Right hindlimb (tissue), 1 donor: ENCODE data around the gene TRIM8.

Source experiments
- DNase-seq: peaks from one replicate; pipeline ENCODE4 v3.0.0-alpha.2; 2018

Gene TRIM8

GRCh38 chr10:102644066-102644645, at the start of gene TRIM8:
TSS of gene TRIM8 (plus strand) at chr10:102644479. CDS start at chr10:102644618, 139 bp downstream.
- no peak for DNase-seq

GRCh38 chr10:102595293-102595692, 49.0 kb upstream of the TRIM8 start:
- DNase-seq: no peak

- DNase-seq: no peak
Measured at GRCh38 chr10:102595897-102596296, 48.4 kb upstream of the TRIM8 start.

- DNase-seq: peak; percentile 66
Measured at GRCh38 chr10:102596506-102596971, 47.7 kb upstream of the TRIM8 start.

- DNase-seq: no peak
Measured at GRCh38 chr10:102597131-102597991, 46.9 kb upstream of the TRIM8 start.

- DNase-seq: no peak
Measured at GRCh38 chr10:102598243-102598642, 46.0 kb upstream of the TRIM8 start.

GRCh38 chr10:102599565-102600327, 44.5 kb upstream of the TRIM8 start:
- DNase-seq: no peak

GRCh38 chr10:102600816-102601215, 43.5 kb upstream of the TRIM8 start:
- no peak for DNase-seq

- no peak for DNase-seq
Measured at GRCh38 chr10:102601639-102602038, 42.6 kb upstream of the TRIM8 start.

- DNase-seq: no peak
Measured at GRCh38 chr10:102602272-102603045, 41.8 kb upstream of the TRIM8 start.

GRCh38 chr10:102603946-102604345, 40.3 kb upstream of the TRIM8 start:
- DNase-seq: no peak

GRCh38 chr10:102604439-102604841, 39.8 kb upstream of the TRIM8 start:
- no peak for DNase-seq

GRCh38 chr10:102605712-102606111, 38.6 kb upstream of the TRIM8 start:
- DNase-seq: no peak

GRCh38 chr10:102608487-102608886, 35.8 kb upstream of the TRIM8 start:
- DNase-seq: no peak

- no peak for DNase-seq
Measured at GRCh38 chr10:102610441-102610887, 33.8 kb upstream of the TRIM8 start.

- DNase-seq: no peak
Measured at GRCh38 chr10:102611514-102612087, 32.7 kb upstream of the TRIM8 start.

- DNase-seq: no peak
Measured at GRCh38 chr10:102612964-102613275, 31.4 kb upstream of the TRIM8 start.

- DNase-seq: no peak
Measured at GRCh38 chr10:102613286-102613685, 31.0 kb upstream of the TRIM8 start.

- DNase-seq: no peak
Measured at GRCh38 chr10:102613785-102614184, 30.5 kb upstream of the TRIM8 start.

- no peak for DNase-seq
Measured at GRCh38 chr10:102614888-102615287, 29.4 kb upstream of the TRIM8 start.

- DNase-seq: no peak
Measured at GRCh38 chr10:102615361-102615760, 28.9 kb upstream of the TRIM8 start.

GRCh38 chr10:102616066-102616770, 28.1 kb upstream of the TRIM8 start:
- peak; percentile 90 for DNase-seq
